Endothelial cell of umbilical vein (primary cell): Measurements from ENCODE around the gene GLB1L. TPM values are rescaled to one million over a fixed set of nuclear protein-coding genes. Genes with fewer than 3 reads are reported as not detected.

Source experiments
- BruUV-seq: library from RNA; stranded (reverse); fragments of 400-500 nt; replicated peaks from 2 replicates; lab custom pipeline; 2021; lab: Mats Ljungman, UMichigan
- CTCF ChIA-PET: fragments of 300-600, 350-600 bp; sonication (Branson Sonifier 250); formaldehyde crosslinking; loops from one replicate; lab custom pipeline; 2021; ENCODE audit warnings: antibody characterized with exemption, inconsistent platforms; lab: Charles Lee
- POLR2A ChIA-PET: fragments of 300-600, 350-600 bp; sonication (Branson Sonifier 250); formaldehyde crosslinking; loops from one replicate; lab custom pipeline; 2021; ENCODE audit warnings: antibody characterized with exemption, inconsistent platforms; lab: Charles Lee
- DNase-seq: peaks from one replicate; pipeline ENCODE4 v3.0.0-alpha.2; 2011; ENCODE audit warnings: low read depth, low spot score
- FAIRE-seq: peaks from 2 replicates; lab custom pipeline; 2011; peaks lifted over from hg19 to GRCh38; lab: Jason Lieb, UNC
- H2AFZ ChIP-seq: 2 replicates; pipeline ENCODE4 v1.6.0; 2012; ENCODE audit warnings: low read depth, low read length, control low read depth, inconsistent platforms
- H3K27ac ChIP-seq: 2 replicates; pipeline ENCODE4 v1.5.1; 2011; ENCODE audit warnings: low read depth, mild to moderate bottlenecking, control low read depth, low read length, moderate library complexity; ENCODE audit not compliant: insufficient read depth
- H3K27me3 ChIP-seq, 2 experiments: 2 replicates each; pipeline versions ENCODE4 v1.6.0 to v1.6.1; 2011; ENCODE audit warnings: low read length in 2 of 2, mixed read lengths in 1 of 2; ENCODE audit not compliant: control insufficient read depth in 2 of 2, insufficient read depth in 2 of 2
- H3K36me3 ChIP-seq, 2 experiments: 2 replicates in 1 of 2; 3 replicates in 1 of 2; pipeline ENCODE4 v1.5.1; 2011; ENCODE audit warnings: low read length in 2 of 2, mild to moderate bottlenecking in 1 of 2, moderate library complexity in 1 of 2; ENCODE audit not compliant: control insufficient read depth in 2 of 2, insufficient read depth in 2 of 2; ENCODE audit errors: extremely low read depth in 1 of 2
- H3K4me1 ChIP-seq: 3 replicates; pipeline ENCODE4 v1.5.1; 2011; ENCODE audit warnings: mild to moderate bottlenecking, low read length; ENCODE audit not compliant: control insufficient read depth, insufficient read depth; ENCODE audit errors: extremely low read depth
- H3K4me2 ChIP-seq: 2 replicates; pipeline ENCODE4 v1.6.1; 2011; ENCODE audit warnings: low read length, control low read depth, mixed read lengths; ENCODE audit not compliant: insufficient read depth
- H3K4me3 ChIP-seq, 3 experiments: fragments of 200-600 bp in 1 of 3; sonication (generic), shearing (Covaris generic) in 1 of 3; replicated peaks in 1 of 3; 2 replicates each; pipeline ENCODE4 v1.5.1; 2011 to 2016; ENCODE audit warnings: control low read depth in 3 of 3, low read length in 3 of 3, mild to moderate bottlenecking in 2 of 3, inconsistent platforms in 1 of 3, low read depth in 1 of 3, moderate library complexity in 1 of 3; ENCODE audit not compliant: insufficient read depth in 1 of 3
- H3K79me2 ChIP-seq: 2 replicates; pipeline ENCODE4 v1.6.0; 2012; ENCODE audit warnings: low read length, inconsistent platforms; ENCODE audit not compliant: control insufficient read depth, insufficient read depth
- H3K9ac ChIP-seq: replicated peaks from 2 replicates; pipeline ENCODE3; 2011; ENCODE audit warnings: low read length, control low read depth; ENCODE audit not compliant: insufficient read depth; ENCODE audit errors: extremely low read depth
- H3K9me1 ChIP-seq: replicated peaks from 3 replicates; pipeline ENCODE4 v1.6.0; 2011; ENCODE audit warnings: mild to moderate bottlenecking, low read length; ENCODE audit not compliant: control insufficient read depth, insufficient read depth; ENCODE audit errors: extremely low read depth
- H3K9me3 ChIP-seq: replicated peaks from 2 replicates; pipeline ENCODE4 v1.5.1; 2012; ENCODE audit warnings: low read length, inconsistent platforms; ENCODE audit not compliant: control insufficient read depth, insufficient read depth
- H4K20me1 ChIP-seq: replicated peaks from 2 replicates; pipeline ENCODE3; 2011; ENCODE audit warnings: mild to moderate bottlenecking, low read length; ENCODE audit not compliant: control insufficient read depth, insufficient read depth; ENCODE audit errors: extremely low read depth
- EZH2 ChIP-seq: IDR thresholded peaks from 2 replicates; pipeline ENCODE4 v1.6.1; 2012; ENCODE audit warnings: borderline replicate concordance, low read depth, mild to moderate bottlenecking, moderate library complexity, low read length, inconsistent platforms; ENCODE audit not compliant: severe bottlenecking
- FOS ChIP-seq: IDR thresholded peaks from 2 replicates; pipeline ENCODE4 v1.6.1; 2011; ENCODE audit warnings: mild to moderate bottlenecking, low read length, moderate library complexity, borderline replicate concordance; ENCODE audit not compliant: insufficient read depth
- GATA2 ChIP-seq: IDR thresholded peaks from 2 replicates; pipeline ENCODE4 v1.7.0; 2011; ENCODE audit warnings: low read depth, mild to moderate bottlenecking, moderate library complexity, mixed read lengths, low read length; ENCODE audit not compliant: insufficient read length, insufficient read depth
- JUN ChIP-seq: IDR thresholded peaks from 2 replicates; pipeline ENCODE4 v1.6.1; 2011; ENCODE audit warnings: borderline replicate concordance, low read depth; ENCODE audit not compliant: insufficient read length, insufficient read depth
- MAX ChIP-seq: IDR thresholded peaks from 2 replicates; pipeline ENCODE4 v1.6.1; 2011; ENCODE audit not compliant: insufficient read depth, insufficient read length
- MYC ChIP-seq: IDR thresholded peaks from one replicate; pipeline ENCODE4 v1.6.1; 2011; ENCODE audit warnings: mild to moderate bottlenecking, low read depth, low read length
- POLR2A ChIP-seq: IDR thresholded peaks from 2 replicates; pipeline ENCODE4 v1.6.1; 2012; ENCODE audit warnings: low read depth, mild to moderate bottlenecking, control low read depth, low read length
- POLR2AphosphoS5 ChIP-seq: IDR thresholded peaks from 2 replicates; pipeline ENCODE4 v1.6.1; 2012; ENCODE audit warnings: low read depth, mild to moderate bottlenecking, control low read depth, low read length, moderate library complexity; ENCODE audit not compliant: insufficient read depth
- dilution Hi-C: fragments of 300-500 bp; cut with MboI; formaldehyde crosslinking; loops from one replicate; pipeline ENCODE4 v1.15.0; 2019; ENCODE audit warnings: low sequenced_read_pairs; ENCODE audit not compliant: extremely low pct_ligation_motif_present
- intact Hi-C: fragments of 100-400 bp; cut with micrococcal nuclease; formaldehyde crosslinking; loops from one replicate; pipeline ENCODE4 v1.10.0; 2022
- polyA plus RNA-seq, 4 experiments: library from polyadenylated mRNA; depleted of rRNA in 3 of 4; stranded (reverse) in 3 of 4; unstranded in 1 of 4; fragments of >200 nt; gene quantifications; 2 replicates each; pipeline versions ENCODE4 v1.2.1 to v1.2.3, GENCODE V29; 2011 to 2012; ENCODE audit warnings: missing spikeins in 1 of 4
- total RNA-seq: library from RNA; stranded (reverse); gene quantifications from 2 replicates; pipeline ENCODE4 v1.2.3, GENCODE V29; 2021
- TF ChIP-seq, protein P1 (sequence below), 2 donors: IDR thresholded peaks; 1 replicate in 1 of 2; 2 replicates in 1 of 2; pipeline ENCODE4 v1.5.1; 2011; ENCODE audit warnings: low read length in 2 of 2, mild to moderate bottlenecking in 2 of 2, moderate library complexity in 2 of 2, control low read depth in 1 of 2, inconsistent platforms in 1 of 2, low read depth in 1 of 2; ENCODE audit not compliant: insufficient read depth in 1 of 2; ENCODE audit errors: extremely low read depth in 1 of 2

The GLB1L gene
- total and polyA plus RNA-seq, 2 donors (not counting 3 experiments of a cell fraction or from before 2014, with no cell fraction given) = 9.2 to 11.9 TPM

- FAIRE-seq (peak; percentile 44), DNase-seq (peak; percentile 79)
Observed at GRCh38 chr2:219218217-219218731, 27.0 kb downstream of the GLB1L start.

More at GRCh38 chr2:219218217-219218731, 27.0 kb downstream of the GLB1L start:
- no peaks in the 10 kb centered on the region for H3K27me3 ChIP-seq
- H3K9me3 ChIP-seq = no peaks in the 10 kb centered on the region
- TF ChIP-seq POLR2A (no peak), MYC (no peak), EZH2 (no peak), GATA2 (no peak), MAX (no peak), POLR2AphosphoS5 (no peak), JUN (no peak), FOS (no peak)
- TF ChIP-seq, protein P1, sequence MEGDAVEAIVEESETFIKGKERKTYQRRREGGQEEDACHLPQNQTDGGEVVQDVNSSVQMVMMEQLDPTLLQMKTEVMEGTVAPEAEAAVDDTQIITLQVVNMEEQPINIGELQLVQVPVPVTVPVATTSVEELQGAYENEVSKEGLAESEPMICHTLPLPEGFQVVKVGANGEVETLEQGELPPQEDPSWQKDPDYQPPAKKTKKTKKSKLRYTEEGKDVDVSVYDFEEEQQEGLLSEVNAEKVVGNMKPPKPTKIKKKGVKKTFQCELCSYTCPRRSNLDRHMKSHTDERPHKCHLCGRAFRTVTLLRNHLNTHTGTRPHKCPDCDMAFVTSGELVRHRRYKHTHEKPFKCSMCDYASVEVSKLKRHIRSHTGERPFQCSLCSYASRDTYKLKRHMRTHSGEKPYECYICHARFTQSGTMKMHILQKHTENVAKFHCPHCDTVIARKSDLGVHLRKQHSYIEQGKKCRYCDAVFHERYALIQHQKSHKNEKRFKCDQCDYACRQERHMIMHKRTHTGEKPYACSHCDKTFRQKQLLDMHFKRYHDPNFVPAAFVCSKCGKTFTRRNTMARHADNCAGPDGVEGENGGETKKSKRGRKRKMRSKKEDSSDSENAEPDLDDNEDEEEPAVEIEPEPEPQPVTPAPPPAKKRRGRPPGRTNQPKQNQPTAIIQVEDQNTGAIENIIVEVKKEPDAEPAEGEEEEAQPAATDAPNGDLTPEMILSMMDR (IDR thresholded peaks at IDR 0.05; ENCODE audit: extremely low read depth in 1 of 2, insufficient read depth in 1 of 2, low read depth in 1 of 2, low read length in 2 of 2) = no peak
- H3K4me1 ChIP-seq = peaks cover 14% of the 10 kb centered on the region
- peak overlapping the region; percentile 20 to 55 (median 46) for H3K4me3 ChIP-seq
- peak overlapping the region; percentile 56 for H2AFZ ChIP-seq
- H4K20me1 ChIP-seq = no peaks in the 10 kb centered on the region
- BruUV-seq = no TSS peak
- ChIA-PET POLR2A (interaction anchor here (0.5 to 1.2 kb wide), 4 partner anchors 11 to 69 kb away, joined by 4 to 7 read pairs (median 5); partner anchors contain the start of genes ANKZF1 and ATG9A), CTCF (interaction anchor here (0.8 to 2.2 kb wide), 9 partner anchors 12 to 320 kb away, joined by 3 to 12 read pairs (median 4); partner anchors contain the start of genes ANKZF1, ATG9A, CNPPD1 and DNAJB2)
- H3K9ac ChIP-seq = peak overlapping the region; percentile 19
- peaks cover 3 to 24% of the 10 kb centered on the region in 2 experiments for H3K36me3 ChIP-seq
- intact Hi-C loops (loop anchor here (1.0 to 5.0 kb wide), 10 partner anchors 11 to 169 kb away; partner anchors contain the start of genes ANKZF1, ATG9A, DNAJB2 and DNPEP), dilution Hi-C loops (no loop called here)
- H3K9me1 ChIP-seq = no peaks in the 10 kb centered on the region
- H3K4me2 ChIP-seq = peak overlapping the region; percentile 83
- H3K27ac ChIP-seq = peak overlapping the region; percentile 82
- no peaks in the 10 kb centered on the region for H3K79me2 ChIP-seq
